Liver (tissue), 9 donors: ENCODE measurements around the gene C10orf71. TPM values are rescaled to one million over a fixed set of nuclear protein-coding genes. Genes with fewer than 3 reads are reported as not detected.

Experiments
- DNase-seq: peaks from one replicate; pipeline ENCODE4 v3.0.0-alpha.2; 2017; ENCODE audit warnings: low spot score
- H3K27ac ChIP-seq, 2 donors: one replicate each; pipeline ENCODE4 v1.7.0; 2013; ENCODE audit warnings: inconsistent platforms in 2 of 2, low read length in 2 of 2, control low read depth in 1 of 2, low read depth in 1 of 2, mild to moderate bottlenecking in 1 of 2
- H3K27me3 ChIP-seq, 4 donors: one replicate each; pipeline versions ENCODE4 v1.6.1 to v1.7.0; 2013; ENCODE audit warnings: low read length in 3 of 4, inconsistent platforms in 1 of 4, mild to moderate bottlenecking in 1 of 4, moderate library complexity in 1 of 4; ENCODE audit not compliant: control insufficient read depth in 4 of 4, insufficient read depth in 4 of 4
- H3K36me3 ChIP-seq, 4 donors: one replicate each; pipeline versions ENCODE4 v1.6.1 to v1.7.0; 2013; ENCODE audit warnings: low read length in 3 of 4, mild to moderate bottlenecking in 3 of 4, low read depth in 1 of 4, moderate library complexity in 1 of 4; ENCODE audit not compliant: control insufficient read depth in 4 of 4, insufficient read depth in 3 of 4
- H3K4me1 ChIP-seq, 4 donors: one replicate each; pipeline versions ENCODE4 v1.6.1 to v1.7.0; 2013; ENCODE audit warnings: low read length in 3 of 4, mild to moderate bottlenecking in 3 of 4, moderate library complexity in 1 of 4; ENCODE audit not compliant: control insufficient read depth in 4 of 4, insufficient read depth in 4 of 4
- H3K4me3 ChIP-seq, 3 donors: one replicate each; pipeline versions ENCODE4 v1.6.1 to v1.7.0; 2013; ENCODE audit warnings: low read length in 3 of 3, control low read depth in 1 of 3, low read depth in 1 of 3, mild to moderate bottlenecking in 1 of 3
- H3K9ac ChIP-seq, 2 donors: one replicate each; pipeline ENCODE4 v1.7.0; 2013; ENCODE audit warnings: low read length in 2 of 2, mild to moderate bottlenecking in 2 of 2, moderate library complexity in 2 of 2, control low read depth in 1 of 2, low read depth in 1 of 2
- H3K9me3 ChIP-seq, 4 donors: one replicate each; pipeline versions ENCODE4 v1.6.1 to v1.7.0; 2013; ENCODE audit warnings: low read length in 3 of 4; ENCODE audit not compliant: control insufficient read depth in 4 of 4
- CTCF ChIP-seq: fragments of 150-350 bp; IDR thresholded peaks from 2 replicates; pipeline ENCODE4 v1.5.1; 2017; ENCODE audit warnings: improper control_type of control experiment, low read depth, low read length; ENCODE audit not compliant: missing input control
- EGR1 ChIP-seq, 2 donors: IDR thresholded peaks; 2 replicates each; pipeline ENCODE4 v1.6.1; 2016 to 2018; ENCODE audit warnings: antibody characterized with exemption in 2 of 2, low read depth in 2 of 2
- FOXA1 ChIP-seq: IDR thresholded peaks from 2 replicates; pipeline ENCODE4 v1.6.1; 2016; ENCODE audit warnings: antibody characterized with exemption
- FOXA2 ChIP-seq: IDR thresholded peaks from 2 replicates; pipeline ENCODE4 v1.6.1; 2016; ENCODE audit warnings: antibody characterized with exemption
- GABPA ChIP-seq, 2 donors: IDR thresholded peaks in 1 of 2; conservative IDR thresholded peaks in 1 of 2; 2 replicates each; pipeline ENCODE4 v1.6.1; 2016; ENCODE audit warnings: antibody characterized with exemption in 2 of 2, mild to moderate bottlenecking in 1 of 2, moderate library complexity in 1 of 2
- HNF4A ChIP-seq, 2 donors: conservative IDR thresholded peaks; 2 replicates each; pipeline ENCODE4 v1.6.1; 2016; ENCODE audit warnings: antibody characterized with exemption in 2 of 2, mild to moderate bottlenecking in 2 of 2
- HNF4G ChIP-seq: IDR thresholded peaks from 2 replicates; pipeline ENCODE4 v1.6.1; 2016; ENCODE audit warnings: antibody characterized with exemption
- JUND ChIP-seq, 2 donors: IDR thresholded peaks; 2 replicates each; pipeline ENCODE4 v1.6.1; 2016; ENCODE audit warnings: antibody characterized with exemption in 2 of 2
- NR2F2 ChIP-seq: IDR thresholded peaks from 2 replicates; pipeline ENCODE4 v1.6.1; 2016; ENCODE audit warnings: antibody characterized with exemption
- RAD21 ChIP-seq, 2 donors: IDR thresholded peaks; 2 replicates each; pipeline ENCODE4 v1.6.1; 2016; ENCODE audit warnings: antibody characterized with exemption in 2 of 2, mild to moderate bottlenecking in 2 of 2
- REST ChIP-seq: IDR thresholded peaks from 2 replicates; pipeline ENCODE4 v1.6.1; 2016; ENCODE audit warnings: antibody characterized with exemption, mild to moderate bottlenecking
- RXRA ChIP-seq, 2 donors: IDR thresholded peaks; 2 replicates each; pipeline ENCODE4 v1.6.1; 2017 to 2018; ENCODE audit warnings: antibody characterized with exemption in 2 of 2, mild to moderate bottlenecking in 1 of 2
- SP1 ChIP-seq: IDR thresholded peaks from 2 replicates; pipeline ENCODE4 v1.6.1; 2018; ENCODE audit warnings: antibody characterized with exemption, mild to moderate bottlenecking
- TAF1 ChIP-seq: conservative IDR thresholded peaks from 2 replicates; pipeline ENCODE4 v1.6.1; 2016; ENCODE audit warnings: antibody characterized with exemption, mild to moderate bottlenecking
- YY1 ChIP-seq: IDR thresholded peaks from 2 replicates; pipeline ENCODE4 v1.6.1; 2016; ENCODE audit warnings: antibody characterized with exemption, mild to moderate bottlenecking
- WGBS: extraction: QIAGEN DNeasy Blood & Tissue Kit; methylation state at CpG from one replicate; pipeline ENCODE4 v1.1.7; 2013; 5-methylcytosine and 5-hydroxymethylcytosine counted together
- polyA plus RNA-seq, 2 donors: library from polyadenylated mRNA; stranded (reverse) in 1 of 2; unstranded in 1 of 2; fragments of 200-250 nt in 1 of 2; fragments of >200 nt in 1 of 2; fragmentation: Nextera tagmentation in 1 of 2; extraction: Ambion mirVana in 1 of 2; gene quantifications; one replicate each; pipeline versions ENCODE4 v1.2.1 to v1.2.3, GENCODE V29; 2013 to 2015
- total RNA-seq, 2 donors: library from RNA; depleted of rRNA; stranded (reverse); fragments of >200 nt; gene quantifications; one replicate each; pipeline ENCODE4 v1.2.3, GENCODE V29; 2014
- TF ChIP-seq, protein P1 (sequence below): IDR thresholded peaks from 2 replicates; pipeline ENCODE4 v1.6.1; 2016; ENCODE audit warnings: antibody characterized with exemption
- TF ChIP-seq, protein P2 (sequence below): IDR thresholded peaks from 2 replicates; pipeline ENCODE4 v1.6.1; 2016; ENCODE audit warnings: antibody characterized with exemption
- TF ChIP-seq, protein P3 (sequence below): IDR thresholded peaks from 2 replicates; pipeline ENCODE4 v1.6.1; 2016; ENCODE audit warnings: antibody characterized with exemption
- donor health status: healthy.
- donor health status: healthy.
- donor health status: healthy.
- donor health status: healthy.
- donor health status: healthy.

Gene C10orf71
- total and polyA plus RNA-seq, 4 donors: 0.03 TPM; not detected in 3

GRCh38 chr10:49284356-49284755, 14.6 kb upstream of the C10orf71 start:
- WGBS: 87% methylated on average over 5 of the region's 5 CpGs
- Histone ChIP-seq H3K9me3 (no peaks in the 10 kb centered on the region), H3K27me3 (peaks cover 0 to 5% (median 0%) of the 10 kb centered on the region in 4 donors), H3K36me3 (no peaks in the 10 kb centered on the region), H3K4me3 (no peak overlapping the region), H3K9ac (no peak overlapping the region), H3K4me1 (no peaks in the 10 kb centered on the region), H3K27ac (no peak overlapping the region)
- no peak for DNase-seq
- TF ChIP-seq GABPA (IDR thresholded peaks at IDR 0.05 in 1 of 2, conservative IDR thresholded peaks at IDR 0.05 in 1 of 2) (no peak), TAF1 (no peak), RAD21 (IDR thresholded peaks at IDR 0.05) (no peak)

- Histone ChIP-seq H3K9me3 (no peaks in the 10 kb centered on the region), H3K36me3 (no peaks in the 10 kb centered on the region), H3K27me3 (no peaks in the 10 kb centered on the region), H3K27ac (no peak overlapping the region), H3K9ac (no peak overlapping the region), H3K4me3 (no peak overlapping the region), H3K4me1 (no peaks in the 10 kb centered on the region)
- DNase-seq: no peak
- 66% methylated on average over 3 of the region's 3 CpGs for WGBS
- TF ChIP-seq EGR1 (IDR thresholded peaks at IDR 0.05; ENCODE audit: low read depth in 2 of 2) (no peak), RAD21 (IDR thresholded peaks at IDR 0.05) (peak in 1 of 2 donors; percentile 3), HNF4A (conservative IDR thresholded peaks at IDR 0.05) (no peak), RXRA (IDR thresholded peaks at IDR 0.05) (peak in 1 of 2 donors; percentile 12), FOXA1 (no peak)
These were observed 13.7 kb upstream of the C10orf71 start for GRCh38 chr10:49285232-49285631.

DNA sequence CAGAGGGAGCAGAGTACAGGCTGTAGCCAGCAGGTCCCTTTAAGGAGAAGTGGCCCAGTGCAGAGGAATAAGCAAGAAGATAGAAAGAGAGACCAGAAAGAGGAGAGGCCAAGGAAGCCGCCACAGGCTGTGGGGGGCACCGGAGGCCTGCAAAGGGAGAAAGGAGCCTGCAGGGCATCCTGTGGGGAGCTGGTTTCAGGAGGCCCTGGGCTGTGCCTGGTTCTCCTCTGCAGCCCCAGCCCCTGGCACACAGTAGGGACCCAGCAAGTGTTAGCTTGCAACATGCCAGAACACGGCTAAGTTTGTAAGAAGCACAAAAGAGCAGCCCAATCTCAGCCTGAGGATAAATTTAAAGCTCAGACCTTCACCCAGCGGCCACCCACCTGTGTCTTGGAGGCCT, 12.3 kb upstream of the C10orf71 start:
- Histone ChIP-seq H3K9ac (no peak overlapping the region), H3K27ac (no peak overlapping the region), H3K4me3 (no peak overlapping the region), H3K36me3 (no peaks in the 10 kb centered on the region), H3K27me3 (no peaks in the 10 kb centered on the region), H3K9me3 (no peaks in the 10 kb centered on the region), H3K4me1 (no peaks in the 10 kb centered on the region)
- TF ChIP-seq JUND (IDR thresholded peaks at IDR 0.05) (no peak), SP1 (no peak), NR2F2 (no peak), FOXA2 (no peak), FOXA1 (no peak), RXRA (IDR thresholded peaks at IDR 0.05) (no peak), REST (no peak), CTCF (no peak), TAF1 (no peak), RAD21 (IDR thresholded peaks at IDR 0.05) (no peak), GABPA (IDR thresholded peaks at IDR 0.05 in 1 of 2, conservative IDR thresholded peaks at IDR 0.05 in 1 of 2) (no peak), YY1 (no peak), EGR1 (IDR thresholded peaks at IDR 0.05; ENCODE audit: low read depth in 2 of 2) (no peak), HNF4A (conservative IDR thresholded peaks at IDR 0.05) (no peak), HNF4G (no peak)
- TF ChIP-seq, protein P1, sequence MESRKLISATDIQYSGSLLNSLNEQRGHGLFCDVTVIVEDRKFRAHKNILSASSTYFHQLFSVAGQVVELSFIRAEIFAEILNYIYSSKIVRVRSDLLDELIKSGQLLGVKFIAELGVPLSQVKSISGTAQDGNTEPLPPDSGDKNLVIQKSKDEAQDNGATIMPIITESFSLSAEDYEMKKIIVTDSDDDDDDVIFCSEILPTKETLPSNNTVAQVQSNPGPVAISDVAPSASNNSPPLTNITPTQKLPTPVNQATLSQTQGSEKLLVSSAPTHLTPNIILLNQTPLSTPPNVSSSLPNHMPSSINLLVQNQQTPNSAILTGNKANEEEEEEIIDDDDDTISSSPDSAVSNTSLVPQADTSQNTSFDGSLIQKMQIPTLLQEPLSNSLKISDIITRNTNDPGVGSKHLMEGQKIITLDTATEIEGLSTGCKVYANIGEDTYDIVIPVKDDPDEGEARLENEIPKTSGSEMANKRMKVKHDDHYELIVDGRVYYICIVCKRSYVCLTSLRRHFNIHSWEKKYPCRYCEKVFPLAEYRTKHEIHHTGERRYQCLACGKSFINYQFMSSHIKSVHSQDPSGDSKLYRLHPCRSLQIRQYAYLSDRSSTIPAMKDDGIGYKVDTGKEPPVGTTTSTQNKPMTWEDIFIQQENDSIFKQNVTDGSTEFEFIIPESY: no peak
- TF ChIP-seq, protein P2, sequence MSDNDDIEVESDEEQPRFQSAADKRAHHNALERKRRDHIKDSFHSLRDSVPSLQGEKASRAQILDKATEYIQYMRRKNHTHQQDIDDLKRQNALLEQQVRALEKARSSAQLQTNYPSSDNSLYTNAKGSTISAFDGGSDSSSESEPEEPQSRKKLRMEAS: no peak
- TF ChIP-seq, protein P3, sequence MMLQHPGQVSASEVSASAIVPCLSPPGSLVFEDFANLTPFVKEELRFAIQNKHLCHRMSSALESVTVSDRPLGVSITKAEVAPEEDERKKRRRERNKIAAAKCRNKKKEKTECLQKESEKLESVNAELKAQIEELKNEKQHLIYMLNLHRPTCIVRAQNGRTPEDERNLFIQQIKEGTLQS: no peak
- 87% methylated on average over 4 of the region's 4 CpGs for WGBS
- DNase-seq: no peak
